Lower lobe of right lung (tissue), 2 donors: ENCODE results near the gene SLC6A2. TPM values are rescaled to one million over a fixed set of nuclear protein-coding genes. Genes with fewer than 3 reads are reported as not detected.

Experiments
- ATAC-seq, 2 donors: fragments of 200-7000 bp; cut with Tn5 transposase; one replicate each; pipeline ENCODE4 v1.9.1; 2020 to 2022; ENCODE audit warnings: mild to moderate bottlenecking in 2 of 2, moderate library complexity in 2 of 2
- DNase-seq: peaks from one replicate; pipeline ENCODE4 v3.0.0-alpha.2; 2020
- H3K27ac ChIP-seq: fragments of 200-600 bp; one replicate; pipeline ENCODE4 v1.8.0; 2022
- H3K27me3 ChIP-seq: fragments of 200-600 bp; one replicate; pipeline ENCODE4 v1.8.0; 2022; ENCODE audit warnings: low read depth
- H3K36me3 ChIP-seq: fragments of 200-600 bp; one replicate; pipeline ENCODE4 v1.8.0; 2022; ENCODE audit warnings: mild to moderate bottlenecking
- H3K4me1 ChIP-seq: fragments of 200-600 bp; one replicate; pipeline ENCODE4 v1.8.0; 2022
- H3K4me3 ChIP-seq: fragments of 200-600 bp; one replicate; pipeline ENCODE4 v1.8.0; 2022; ENCODE audit warnings: mild to moderate bottlenecking
- H3K9me3 ChIP-seq: fragments of 200-600 bp; one replicate; pipeline ENCODE4 v1.8.0; 2022
- CTCF ChIP-seq: fragments of 200-600 bp; IDR thresholded peaks from one replicate; pipeline ENCODE4 v1.8.0; 2022; ENCODE audit warnings: antibody characterized with exemption, mild to moderate bottlenecking
- intact Hi-C: fragments of 100-400 bp; cut with DNase I; formaldehyde crosslinking; loops from one replicate; pipeline ENCODE4 v1.11.0; 2022
- total RNA-seq: library from RNA; stranded (reverse); fragmentation: NEBNext Ultra II Directional; extraction: Animal tissue kit (Norgen Biotek cat#: 25700); gene quantifications from one replicate; pipeline ENCODE4 v1.2.1, GENCODE V29; 2021
- donor health status: DM: no; HTN: yes; CAD: no; lungs with severe emphysema.

SLC6A2 gene
- total RNA-seq, 1 donor from 2014 or later, result not detected

GRCh38 chr16:55730115-55730514 is 74.3 kb downstream of the SLC6A2 start:
- Histone ChIP-seq H3K4me1 (no peaks in the 10 kb centered on the region), H3K27me3 (no peaks in the 10 kb centered on the region), H3K27ac (no peak overlapping the region), H3K4me3 (no peak overlapping the region), H3K36me3 (no peaks in the 10 kb centered on the region), H3K9me3 (no peaks in the 10 kb centered on the region)
- TF ChIP-seq CTCF, result no peak
- DNase-seq (no peak), ATAC-seq (no peak)
- intact Hi-C loops, result no loop called here

- Histone ChIP-seq H3K27ac (no peak overlapping the region), H3K9me3 (no peaks in the 10 kb centered on the region), H3K36me3 (no peaks in the 10 kb centered on the region), H3K4me3 (no peak overlapping the region), H3K4me1 (no peaks in the 10 kb centered on the region), H3K27me3 (no peaks in the 10 kb centered on the region)
- TF ChIP-seq CTCF, result no peak
- intact Hi-C loops, result no loop called here
- ATAC-seq, result no peak
- no peak for DNase-seq
Measured at GRCh38 chr16:55732496-55732895, 76.7 kb downstream of the SLC6A2 start.

- intact Hi-C loops, result no loop called here
- no peak for TF ChIP-seq CTCF
- ATAC-seq (no peak), DNase-seq (no peak)
- Histone ChIP-seq H3K36me3 (no peaks in the 10 kb centered on the region), H3K27me3 (no peaks in the 10 kb centered on the region), H3K4me1 (no peaks in the 10 kb centered on the region), H3K9me3 (no peaks in the 10 kb centered on the region), H3K4me3 (no peak overlapping the region), H3K27ac (no peak overlapping the region)
Measured at GRCh38 chr16:55734665-55735064, 78.9 kb downstream of the SLC6A2 start.

- ATAC-seq, result no peak
- no peak for TF ChIP-seq CTCF
- Histone ChIP-seq H3K36me3 (no peaks in the 10 kb centered on the region), H3K9me3 (no peaks in the 10 kb centered on the region), H3K27ac (no peak overlapping the region), H3K27me3 (no peaks in the 10 kb centered on the region), H3K4me3 (no peak overlapping the region), H3K4me1 (no peaks in the 10 kb centered on the region)
- DNase-seq, result no peak
- intact Hi-C loops, result no loop called here
Measured at GRCh38 chr16:55735120-55735781, 79.5 kb downstream of the SLC6A2 start.

- H3K4me1 ChIP-seq, result no peaks in the 10 kb centered on the region
- H3K27me3 ChIP-seq, result no peaks in the 10 kb centered on the region
- no peaks in the 10 kb centered on the region for H3K9me3 ChIP-seq
- H3K27ac ChIP-seq, result no peak overlapping the region
- ATAC-seq, result no peak
- no peak overlapping the region for H3K4me3 ChIP-seq
- TF ChIP-seq CTCF, result no peak
- intact Hi-C loops, result no loop called here
- H3K36me3 ChIP-seq, result no peaks in the 10 kb centered on the region
- no peak for DNase-seq
Measured at GRCh38 chr16:55736671-55737070, 80.9 kb downstream of the SLC6A2 start.
